Keratinocyte (primary cell): ENCODE results near the gene RXRA. TPM values are rescaled to one million over a fixed set of nuclear protein-coding genes. Genes with fewer than 3 reads are reported as not detected.
A peak's percentile ranks its signal among the peaks of the same experiment; 100 is the strongest.

Experiments
- DNase-seq: peaks from one replicate; pipeline ENCODE4 v3.0.0-alpha.2; 2011; ENCODE audit warnings: low read depth, missing footprints, low spot score
- FAIRE-seq: peaks from 2 replicates; lab custom pipeline; 2011; peaks lifted over from hg19 to GRCh38; lab: Jason Lieb, UNC
- H2AFZ ChIP-seq: 2 replicates; pipeline ENCODE4 v1.6.0; 2012; ENCODE audit warnings: low read length, control low read depth, inconsistent platforms; ENCODE audit not compliant: control insufficient read depth
- H3K27ac ChIP-seq: 2 replicates; pipeline ENCODE4 v1.5.1; 2011; ENCODE audit warnings: low read length; ENCODE audit not compliant: control insufficient read depth, insufficient read depth
- H3K27me3 ChIP-seq: 3 replicates; pipeline ENCODE4 v1.6.0; 2011; ENCODE audit warnings: low read length; ENCODE audit not compliant: control insufficient read depth, insufficient read depth; ENCODE audit errors: extremely low read depth
- H3K36me3 ChIP-seq, 2 experiments: 2 replicates in 1 of 2; 3 replicates in 1 of 2; pipeline ENCODE4 v1.5.1; 2011; ENCODE audit warnings: low read length in 2 of 2, mild to moderate bottlenecking in 1 of 2; ENCODE audit not compliant: control insufficient read depth in 2 of 2, insufficient read depth in 2 of 2; ENCODE audit errors: extremely low read depth in 1 of 2
- H3K4me1 ChIP-seq: 3 replicates; pipeline ENCODE4 v1.5.1; 2011; ENCODE audit warnings: low read length; ENCODE audit not compliant: control insufficient read depth, insufficient read depth; ENCODE audit errors: extremely low read depth
- H3K4me2 ChIP-seq: 3 replicates; pipeline ENCODE4 v1.6.0; 2011; ENCODE audit warnings: low read depth, low read length; ENCODE audit not compliant: control insufficient read depth, insufficient read depth; ENCODE audit errors: extremely low read depth
- H3K4me3 ChIP-seq, 3 experiments: fragments of 200-600 bp in 1 of 3; sonication (generic) in 1 of 3; 2 replicates in 2 of 3; 3 replicates in 1 of 3; pipeline ENCODE4 v1.5.1; 2011 to 2016; ENCODE audit warnings: low read length in 3 of 3, mild to moderate bottlenecking in 3 of 3, control low read depth in 2 of 3, inconsistent platforms in 1 of 3, low read depth in 1 of 3, mixed read lengths in 1 of 3, mixed run types in 1 of 3, moderate library complexity in 1 of 3; ENCODE audit not compliant: control insufficient read depth in 2 of 3, insufficient read depth in 2 of 3; ENCODE audit errors: extremely low read depth in 1 of 3
- H3K79me2 ChIP-seq: 2 replicates; pipeline ENCODE4 v1.6.0; 2012; ENCODE audit warnings: low read length; ENCODE audit not compliant: control insufficient read depth, insufficient read depth
- H3K9ac ChIP-seq: 3 replicates; pipeline ENCODE4 v1.6.0; 2011; ENCODE audit warnings: low read length; ENCODE audit not compliant: control insufficient read depth, insufficient read depth; ENCODE audit errors: extremely low read depth
- H3K9me1 ChIP-seq: 3 replicates; pipeline ENCODE4 v1.6.0; 2011; ENCODE audit warnings: low read length; ENCODE audit not compliant: control insufficient read depth, insufficient read depth; ENCODE audit errors: extremely low read depth
- H3K9me3 ChIP-seq: 2 replicates; pipeline ENCODE4 v1.5.1; 2012; ENCODE audit warnings: low read depth, low read length; ENCODE audit not compliant: control insufficient read depth
- H4K20me1 ChIP-seq: 3 replicates; pipeline ENCODE4 v1.6.0; 2011; ENCODE audit warnings: low read length; ENCODE audit not compliant: control insufficient read depth, insufficient read depth; ENCODE audit errors: extremely low read depth
- EZH2 ChIP-seq: IDR thresholded peaks from one replicate; pipeline ENCODE4 v1.6.1; 2012; ENCODE audit warnings: inconsistent platforms, mild to moderate bottlenecking, low read length, moderate library complexity
- dilution Hi-C: fragments of 300-500 bp; cut with MboI; formaldehyde crosslinking; loops from one replicate; pipeline ENCODE4 v1.7.0; 2020; ENCODE audit warnings: low sequenced_read_pairs; ENCODE audit not compliant: extremely low pct_ligation_motif_present
- polyA plus RNA-seq, 5 experiments: library from polyadenylated mRNA; depleted of rRNA in 3 of 5; stranded (reverse) in 3 of 5; stranded (forward) in 1 of 5; unstranded in 1 of 5; fragments of >200 nt; gene quantifications; 1 replicate in 1 of 5; 2 replicates in 3 of 5; 3 replicates in 1 of 5; pipeline versions ENCODE4 v1.2.1 to v1.2.3, GENCODE V29; 2011 to 2012; ENCODE audit warnings: missing spikeins in 2 of 5, low read depth in 1 of 5, low replicate concordance in 1 of 5
- TF ChIP-seq, protein P1 (sequence below), 3 experiments: IDR thresholded peaks in 1 of 3; conservative IDR thresholded peaks in 1 of 3; optimal IDR thresholded peaks in 1 of 3; 2 replicates in 2 of 3; 3 replicates in 1 of 3; pipeline versions ENCODE3 to v1.5.1; 2011; ENCODE audit warnings: low read length in 3 of 3, mild to moderate bottlenecking in 3 of 3, moderate library complexity in 2 of 3, control low read depth in 1 of 3, inconsistent platforms in 1 of 3; ENCODE audit not compliant: insufficient read depth in 2 of 3; ENCODE audit errors: extremely low read depth in 1 of 3

Gene RXRA
- polyA plus RNA-seq, 1 donor (not counting 4 experiments of a cell fraction or from before 2014, with no cell fraction given): 9.7 TPM

DNA sequence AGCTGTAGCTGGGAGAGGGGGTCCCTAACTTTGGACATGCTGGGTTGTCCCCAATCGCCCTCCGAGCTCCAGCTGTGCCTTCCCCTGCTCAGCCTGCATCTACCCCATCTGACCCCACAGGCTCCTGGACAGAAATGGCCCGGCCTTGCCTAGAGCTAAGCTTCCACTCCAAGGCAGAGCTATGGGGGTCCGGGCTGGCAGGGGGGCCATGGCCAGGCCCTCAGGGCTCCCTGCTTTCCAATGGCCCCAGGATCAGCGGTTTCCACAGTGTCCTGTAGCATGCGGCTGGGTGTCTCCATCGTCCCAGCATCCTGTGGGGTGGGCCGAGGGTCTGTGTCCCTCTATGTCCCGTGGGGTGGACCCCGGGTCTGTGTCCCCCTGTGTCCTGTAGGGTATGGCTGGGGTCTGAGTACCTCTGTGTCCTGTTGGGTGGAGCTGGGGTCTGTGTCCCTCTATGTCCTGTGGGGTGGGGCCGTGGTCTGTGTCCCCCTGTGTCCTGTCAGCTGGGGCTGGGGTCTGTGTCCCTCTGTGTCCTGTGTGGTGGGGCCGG, 130.6 kb downstream of the RXRA start:
- no peaks in the 10 kb centered on the region for H3K9me1 ChIP-seq
- H3K79me2 ChIP-seq: no peaks in the 10 kb centered on the region
- peak overlapping the region in 1 of 3 experiments; percentile 7 for H3K4me3 ChIP-seq
- no peaks in the 10 kb centered on the region for H3K27me3 ChIP-seq
- H3K4me2 ChIP-seq: peak overlapping the region; percentile 46
- H3K4me1 ChIP-seq: peaks cover 12% of the 10 kb centered on the region
- dilution Hi-C loops: no loop called here
- no peak for TF ChIP-seq EZH2
- TF ChIP-seq, protein P1, sequence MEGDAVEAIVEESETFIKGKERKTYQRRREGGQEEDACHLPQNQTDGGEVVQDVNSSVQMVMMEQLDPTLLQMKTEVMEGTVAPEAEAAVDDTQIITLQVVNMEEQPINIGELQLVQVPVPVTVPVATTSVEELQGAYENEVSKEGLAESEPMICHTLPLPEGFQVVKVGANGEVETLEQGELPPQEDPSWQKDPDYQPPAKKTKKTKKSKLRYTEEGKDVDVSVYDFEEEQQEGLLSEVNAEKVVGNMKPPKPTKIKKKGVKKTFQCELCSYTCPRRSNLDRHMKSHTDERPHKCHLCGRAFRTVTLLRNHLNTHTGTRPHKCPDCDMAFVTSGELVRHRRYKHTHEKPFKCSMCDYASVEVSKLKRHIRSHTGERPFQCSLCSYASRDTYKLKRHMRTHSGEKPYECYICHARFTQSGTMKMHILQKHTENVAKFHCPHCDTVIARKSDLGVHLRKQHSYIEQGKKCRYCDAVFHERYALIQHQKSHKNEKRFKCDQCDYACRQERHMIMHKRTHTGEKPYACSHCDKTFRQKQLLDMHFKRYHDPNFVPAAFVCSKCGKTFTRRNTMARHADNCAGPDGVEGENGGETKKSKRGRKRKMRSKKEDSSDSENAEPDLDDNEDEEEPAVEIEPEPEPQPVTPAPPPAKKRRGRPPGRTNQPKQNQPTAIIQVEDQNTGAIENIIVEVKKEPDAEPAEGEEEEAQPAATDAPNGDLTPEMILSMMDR (optimal IDR thresholded peaks at IDR 0.05 in 1 of 3, IDR thresholded peaks at IDR 0.05 in 1 of 3, conservative IDR thresholded peaks at IDR 0.05 in 1 of 3; ENCODE audit: extremely low read depth in 1 of 3, insufficient read depth in 2 of 3, low read length in 3 of 3): no peak
- H4K20me1 ChIP-seq: no peaks in the 10 kb centered on the region
- peaks cover 3% of the 10 kb centered on the region for H3K9me3 ChIP-seq
- peak overlapping the region; percentile 76 for H2AFZ ChIP-seq
- H3K9ac ChIP-seq: peak overlapping the region; percentile 60
- H3K36me3 ChIP-seq: no peaks in the 10 kb centered on the region
- no peak for FAIRE-seq
- H3K27ac ChIP-seq: peak overlapping the region; percentile 26
- no peak for DNase-seq

DNA sequence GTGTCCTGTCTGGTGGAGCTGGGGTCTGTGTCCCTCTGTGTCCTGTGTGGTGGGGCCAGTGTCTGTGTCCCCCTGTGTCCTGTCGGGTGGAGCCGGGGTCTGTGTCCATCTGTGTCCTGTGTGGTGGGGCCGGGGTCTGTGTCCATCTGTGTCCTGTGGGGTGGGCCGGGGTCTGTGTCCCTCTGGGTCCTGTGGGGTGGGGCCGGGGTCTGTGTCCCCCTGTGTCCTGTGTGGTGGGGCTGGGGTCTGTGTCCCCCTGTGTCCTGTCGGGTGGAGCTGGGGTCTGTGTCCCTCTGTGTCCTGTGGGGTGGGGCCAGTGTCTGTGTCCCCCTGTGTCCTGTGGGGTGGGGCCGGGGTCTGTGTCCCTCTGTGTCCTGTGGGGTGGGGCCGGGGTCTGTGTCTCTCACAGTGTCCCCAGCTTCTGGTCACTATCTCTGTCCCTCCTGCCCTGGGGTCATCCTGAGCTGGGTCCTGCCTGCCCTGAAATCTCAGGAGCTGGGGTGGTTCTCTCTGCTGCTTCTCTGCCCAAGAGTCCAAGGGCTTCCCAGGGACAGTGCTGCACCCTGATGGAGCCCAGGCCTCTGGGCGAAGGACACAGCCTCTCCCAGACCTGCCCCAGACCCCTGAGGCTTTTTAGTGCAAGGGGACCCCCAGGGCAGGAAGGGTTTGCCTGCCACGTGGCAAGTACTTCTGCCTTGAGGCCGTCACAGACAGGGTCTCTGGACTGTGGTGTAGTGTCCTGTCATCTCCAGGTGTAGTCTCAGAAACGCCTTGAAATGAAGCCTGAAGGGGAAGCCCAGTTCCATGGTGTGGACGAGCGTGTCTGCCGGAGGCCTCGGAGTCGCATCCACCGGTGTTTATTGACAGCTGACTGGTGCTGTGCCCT, 131.3 kb downstream of the RXRA start:
- H3K9ac ChIP-seq: no peak overlapping the region
- H3K79me2 ChIP-seq: no peaks in the 10 kb centered on the region
- dilution Hi-C loops: no loop called here
- no peak overlapping the region for H3K4me2 ChIP-seq
- H3K27ac ChIP-seq: no peak overlapping the region
- DNase-seq (no peak), FAIRE-seq (no peak)
- no peaks in the 10 kb centered on the region for H3K9me1 ChIP-seq
- H4K20me1 ChIP-seq: no peaks in the 10 kb centered on the region
- no peaks in the 10 kb centered on the region for H3K36me3 ChIP-seq
- peaks cover 12% of the 10 kb centered on the region for H3K4me1 ChIP-seq
- peaks cover 3% of the 10 kb centered on the region for H3K9me3 ChIP-seq
- H3K4me3 ChIP-seq: no peak overlapping the region
- H2AFZ ChIP-seq: no peak overlapping the region
- peaks cover 2% of the 10 kb centered on the region for H3K27me3 ChIP-seq
- TF ChIP-seq, protein P1 (optimal IDR thresholded peaks at IDR 0.05 in 1 of 3, IDR thresholded peaks at IDR 0.05 in 1 of 3, conservative IDR thresholded peaks at IDR 0.05 in 1 of 3; ENCODE audit: extremely low read depth in 1 of 3, insufficient read depth in 2 of 3, low read length in 3 of 3): no peak
- no peak for TF ChIP-seq EZH2
